ENCODE data around the gene GOT1.

GRCh38 chr10:99429517-99430095, 818 bp downstream of the GOT1 start:
- TF ChIP-seq CTCF (IDR thresholded peaks at IDR 0.05): no peak
- TF ChIP-seq ELF4 (CRISPR knock-in tag; IDR thresholded peaks at IDR 0.05; ENCODE audit: low read depth): no peak
- TF ChIP-seq ATF6 (CRISPR knock-in tag; IDR thresholded peaks at IDR 0.05): no peak
- no peak for TF ChIP-seq STAT6 (CRISPR knock-in tag; conservative IDR thresholded peaks at IDR 0.05; ENCODE audit: low read depth)
- no peak for TF ChIP-seq MYBL2 (CRISPR knock-in tag; IDR thresholded peaks at IDR 0.05)
- TF ChIP-seq USF1 (CRISPR knock-in tag; IDR thresholded peaks at IDR 0.05): no peak
- TF ChIP-seq ZNF416 (CRISPR knock-in tag; IDR thresholded peaks at IDR 0.05): no peak
- TF ChIP-seq IRF1 (CRISPR knock-in tag; IDR thresholded peaks at IDR 0.05): no peak
- no peak for TF ChIP-seq SP1 (CRISPR knock-in tag; conservative IDR thresholded peaks at IDR 0.05)
- no peak for TF ChIP-seq FOXP4 (CRISPR knock-in tag; IDR thresholded peaks at IDR 0.05)
